ENCODE measurements around the gene SDK1. TPM values are rescaled to one million over a fixed set of nuclear protein-coding genes. Genes with fewer than 3 reads are reported as not detected.

Gene SDK1
- total and polyA plus RNA-seq, 2 donors (not counting 3 experiments of a cell fraction or from before 2014, with no cell fraction given): 1.6 to 3.9 TPM

DNA sequence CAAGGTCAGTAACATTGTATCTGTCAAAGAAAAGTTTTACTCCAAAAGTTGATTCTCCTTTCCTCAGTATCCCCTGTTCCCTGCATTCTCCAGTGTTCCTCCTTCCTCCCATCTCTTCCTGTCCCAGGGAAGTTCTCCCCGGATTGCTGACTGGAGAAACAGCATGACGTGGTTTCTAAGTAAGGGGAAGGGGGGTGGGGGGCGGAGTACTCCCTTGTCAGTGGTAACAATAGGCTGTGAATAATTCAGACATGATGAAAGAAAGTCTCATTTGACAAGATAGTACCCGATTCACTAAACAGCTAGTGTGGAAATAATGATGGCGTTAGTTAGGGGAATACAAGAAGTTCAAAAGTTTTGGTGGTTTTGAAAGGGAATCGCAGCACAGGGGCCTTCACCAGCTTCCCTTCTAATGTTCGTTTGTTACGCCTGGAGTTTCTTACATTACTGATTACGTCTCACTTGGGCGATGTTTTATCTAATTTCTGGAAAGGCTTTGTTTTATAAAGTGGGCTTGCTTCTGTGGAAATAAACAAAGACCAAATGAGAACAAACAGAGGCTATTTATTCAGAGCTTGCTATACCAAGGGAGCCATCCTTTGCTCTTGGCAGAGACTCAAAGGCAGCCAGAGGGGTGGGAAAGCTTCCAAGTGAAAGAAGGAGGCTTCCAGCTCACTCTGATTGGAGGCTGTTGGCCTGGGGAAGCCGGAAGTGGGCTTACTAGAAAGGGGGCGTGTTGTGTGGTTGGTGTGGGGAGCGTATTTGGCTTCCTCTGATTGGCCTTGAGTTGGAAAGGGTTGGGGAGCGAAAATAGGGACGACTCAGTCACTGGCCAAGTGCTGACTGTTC lies 453.7 kb downstream of the SDK1 start:
- H3K27ac ChIP-seq (ENCODE audit: insufficient read depth, low read depth, low read length): no peak overlapping the region
- dilution Hi-C loops (cut with MboI; ENCODE audit: extremely low pct_ligation_motif_present, low sequenced_read_pairs): no loop called here
- no peak overlapping the region for H3K9ac ChIP-seq (replicated peaks; ENCODE audit: extremely low read depth, insufficient read depth, low read length)
- DNase-seq (ENCODE audit: low read depth, low spot score) (no peak), FAIRE-seq (no peak)
- POLR2A ChIA-PET: no interaction called here
- no peaks in the 10 kb centered on the region for H3K27me3 ChIP-seq (ENCODE audit: control insufficient read depth in 2 of 2, insufficient read depth in 2 of 2, low read length in 2 of 2)
- no peak overlapping the region for H3K4me2 ChIP-seq (ENCODE audit: insufficient read depth, low read length)
- no peak overlapping the region for H3K4me3 ChIP-seq (replicated peaks in 1 of 3; ENCODE audit: insufficient read depth in 1 of 3, low read depth in 1 of 3, low read length in 3 of 3)
- intact Hi-C loops (cut with micrococcal nuclease): no loop called here
- TF ChIP-seq, protein P1, sequence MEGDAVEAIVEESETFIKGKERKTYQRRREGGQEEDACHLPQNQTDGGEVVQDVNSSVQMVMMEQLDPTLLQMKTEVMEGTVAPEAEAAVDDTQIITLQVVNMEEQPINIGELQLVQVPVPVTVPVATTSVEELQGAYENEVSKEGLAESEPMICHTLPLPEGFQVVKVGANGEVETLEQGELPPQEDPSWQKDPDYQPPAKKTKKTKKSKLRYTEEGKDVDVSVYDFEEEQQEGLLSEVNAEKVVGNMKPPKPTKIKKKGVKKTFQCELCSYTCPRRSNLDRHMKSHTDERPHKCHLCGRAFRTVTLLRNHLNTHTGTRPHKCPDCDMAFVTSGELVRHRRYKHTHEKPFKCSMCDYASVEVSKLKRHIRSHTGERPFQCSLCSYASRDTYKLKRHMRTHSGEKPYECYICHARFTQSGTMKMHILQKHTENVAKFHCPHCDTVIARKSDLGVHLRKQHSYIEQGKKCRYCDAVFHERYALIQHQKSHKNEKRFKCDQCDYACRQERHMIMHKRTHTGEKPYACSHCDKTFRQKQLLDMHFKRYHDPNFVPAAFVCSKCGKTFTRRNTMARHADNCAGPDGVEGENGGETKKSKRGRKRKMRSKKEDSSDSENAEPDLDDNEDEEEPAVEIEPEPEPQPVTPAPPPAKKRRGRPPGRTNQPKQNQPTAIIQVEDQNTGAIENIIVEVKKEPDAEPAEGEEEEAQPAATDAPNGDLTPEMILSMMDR (IDR thresholded peaks at IDR 0.05; ENCODE audit: extremely low read depth in 1 of 2, insufficient read depth in 1 of 2, low read depth in 1 of 2, low read length in 2 of 2): no peak
- TF ChIP-seq FOS (IDR thresholded peaks at IDR 0.05; ENCODE audit: borderline replicate concordance, insufficient read depth, low read length) (no peak), JUN (IDR thresholded peaks at IDR 0.05; ENCODE audit: borderline replicate concordance, insufficient read depth, insufficient read length, low read depth) (no peak)
- TF ChIP-seq, protein P2, sequence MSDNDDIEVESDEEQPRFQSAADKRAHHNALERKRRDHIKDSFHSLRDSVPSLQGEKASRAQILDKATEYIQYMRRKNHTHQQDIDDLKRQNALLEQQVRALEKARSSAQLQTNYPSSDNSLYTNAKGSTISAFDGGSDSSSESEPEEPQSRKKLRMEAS (IDR thresholded peaks at IDR 0.05; ENCODE audit: insufficient read depth, insufficient read length): no peak
- CTCF ChIA-PET: no interaction called here
- H3K9me1 ChIP-seq (replicated peaks; ENCODE audit: control insufficient read depth, extremely low read depth, insufficient read depth, low read length): no peaks in the 10 kb centered on the region
- H3K9me3 ChIP-seq (replicated peaks; ENCODE audit: control insufficient read depth, insufficient read depth, low read length): no peaks in the 10 kb centered on the region
- H3K79me2 ChIP-seq (ENCODE audit: control insufficient read depth, insufficient read depth, low read length): no peaks in the 10 kb centered on the region
- no peak overlapping the region for H2AFZ ChIP-seq (ENCODE audit: low read depth, low read length)
- no peaks in the 10 kb centered on the region for H4K20me1 ChIP-seq (replicated peaks; ENCODE audit: control insufficient read depth, extremely low read depth, insufficient read depth, low read length)
- no peaks in the 10 kb centered on the region for H3K36me3 ChIP-seq (ENCODE audit: control insufficient read depth in 2 of 2, extremely low read depth in 1 of 2, insufficient read depth in 2 of 2, low read length in 2 of 2)
- no peaks in the 10 kb centered on the region for H3K4me1 ChIP-seq (ENCODE audit: control insufficient read depth, extremely low read depth, insufficient read depth, low read length)
- no TSS peak for BruUV-seq (replicated peaks)

Data from endothelial cell of umbilical vein (primary cell).